GM12878 (cell line): Measurements from ENCODE around the gene PCSK2. TPM values are rescaled to one million over a fixed set of nuclear protein-coding genes. Genes with fewer than 3 reads are reported as not detected.

Experiments
- ATAC-seq: fragments of 200-7000 bp; cut with Tn5 transposase; 3 replicates; pipeline ENCODE4 v1.9.1; 2020; ENCODE audit warnings: mild to moderate bottlenecking, moderate library complexity
- BruUV-seq: library from RNA; stranded (reverse); fragments of 400-500 nt; replicated peaks from 2 replicates; lab custom pipeline; 2021; lab: Mats Ljungman, UMichigan
- CTCF ChIA-PET: fragments of 300-600 bp; sonication (Branson Sonifier 250); formaldehyde crosslinking; extraction: SDS; loops from one replicate; lab custom pipeline; 2021; ENCODE audit warnings: inconsistent platforms; lab: Yijun Ruan, JAX
- POLR2A ChIA-PET: fragments of 350-600 bp; formaldehyde crosslinking; extraction: SDS; loops from one replicate; lab custom pipeline; 2021; ENCODE audit warnings: inconsistent platforms; lab: Charles Lee
- RAD21 ChIA-PET: fragments of 300-600 bp; sonication (Branson Sonifier 250); formaldehyde crosslinking; loops from one replicate; lab custom pipeline; 2023; ENCODE audit warnings: antibody characterized with exemption; ENCODE audit not compliant: unreplicated experiment; lab: Charles Lee
- SMC1A ChIA-PET: fragments of 300-600 bp; sonication (Branson Sonifier 250); formaldehyde crosslinking; loops from one replicate; lab custom pipeline; 2023; ENCODE audit not compliant: unreplicated experiment, uncharacterized antibody; lab: Charles Lee
- DNase-seq: peaks from one replicate; pipeline ENCODE4 v3.0.0-alpha.2; 2011; ENCODE audit warnings: low read depth, low spot score
- FAIRE-seq: peaks from 3 replicates; lab custom pipeline; 2011; peaks lifted over from hg19 to GRCh38; lab: Jason Lieb, UNC
- H2AFZ ChIP-seq: 2 replicates; pipeline ENCODE4 v1.6.0; 2011; ENCODE audit warnings: low read depth, low read length, control low read depth; ENCODE audit not compliant: control insufficient read depth
- H3K27ac ChIP-seq: 2 replicates; pipeline ENCODE4 v1.5.1; 2011; ENCODE audit warnings: control low read depth; ENCODE audit not compliant: control insufficient read depth, insufficient read depth
- H3K27me3 ChIP-seq, 2 experiments: replicated peaks in 1 of 2; 2 replicates each; pipeline versions ENCODE4 v1.6.0 to v1.6.1; 2011; ENCODE audit warnings: low read length in 1 of 2; ENCODE audit not compliant: control insufficient read depth in 2 of 2, insufficient read depth in 2 of 2
- H3K36me3 ChIP-seq, 2 experiments: 2 replicates each; pipeline ENCODE4 v1.5.1; 2011; ENCODE audit warnings: low read length in 1 of 2; ENCODE audit not compliant: control insufficient read depth in 2 of 2, insufficient read depth in 2 of 2
- H3K4me1 ChIP-seq: 2 replicates; pipeline ENCODE4 v1.6.1; 2011; ENCODE audit warnings: mild to moderate bottlenecking, low read length, moderate library complexity, mixed read lengths; ENCODE audit not compliant: control insufficient read depth, insufficient read depth
- H3K4me2 ChIP-seq: 2 replicates; pipeline ENCODE4 v1.6.0; 2011; ENCODE audit warnings: control low read depth; ENCODE audit not compliant: control insufficient read depth, insufficient read depth
- H3K4me3 ChIP-seq: fragments of 200-600 bp; sonication (generic); 2 replicates; pipeline ENCODE4 v1.5.1; 2016
- H3K79me2 ChIP-seq: 2 replicates; pipeline ENCODE4 v1.6.0; 2011; ENCODE audit warnings: low read length; ENCODE audit not compliant: control insufficient read depth, insufficient read depth
- H3K9ac ChIP-seq: 2 replicates; pipeline ENCODE4 v1.8.0; 2011; ENCODE audit warnings: low read length, control low read depth, mixed read lengths; ENCODE audit not compliant: control insufficient read depth, insufficient read depth
- H3K9me3 ChIP-seq: replicated peaks from 3 replicates; pipeline ENCODE4 v1.5.1; 2011; ENCODE audit warnings: mild to moderate bottlenecking, low read length; ENCODE audit not compliant: control insufficient read depth, insufficient read depth
- H4K20me1 ChIP-seq: 2 replicates; pipeline ENCODE4 v1.6.0; 2011; ENCODE audit not compliant: control insufficient read depth, insufficient read depth
- CHD2 ChIP-seq: IDR thresholded peaks from 2 replicates; pipeline ENCODE4 v1.6.1; 2011; ENCODE audit warnings: low read depth, low read length, improper control_type of control experiment, borderline replicate concordance
- GABPA ChIP-seq: IDR thresholded peaks from 2 replicates; pipeline ENCODE4 v1.6.1; 2014; ENCODE audit warnings: antibody characterized with exemption, low read depth, mild to moderate bottlenecking, inconsistent platforms
- IRF4 ChIP-seq: IDR thresholded peaks from 2 replicates; pipeline ENCODE4 v1.6.1; 2011; ENCODE audit warnings: low read depth, low read length
- MEF2A ChIP-seq: IDR thresholded peaks from 2 replicates; pipeline ENCODE4 v1.6.1; 2011; ENCODE audit warnings: low read depth, mild to moderate bottlenecking, low read length, moderate library complexity; ENCODE audit not compliant: insufficient read depth
- NBN ChIP-seq: fragments of 450-650 bp; IDR thresholded peaks from 2 replicates; pipeline ENCODE4 v1.6.1; 2016
- SRF ChIP-seq, 2 experiments: IDR thresholded peaks; 2 replicates each; pipeline ENCODE4 v1.6.1; 2011; ENCODE audit warnings: low read depth in 2 of 2, low read length in 2 of 2, mild to moderate bottlenecking in 1 of 2, moderate library complexity in 1 of 2
- TBL1XR1 ChIP-seq: IDR thresholded peaks from 2 replicates; pipeline ENCODE4 v1.6.1; 2012; ENCODE audit warnings: low read depth, low read length, improper control_type of control experiment
- ZNF207 ChIP-seq: fragments of 450-650 bp; IDR thresholded peaks from 2 replicates; pipeline ENCODE4 v1.6.1; 2014; ENCODE audit warnings: antibody characterized with exemption, mild to moderate bottlenecking, borderline replicate concordance
- ZSCAN29 ChIP-seq: fragments of 450-650 bp; IDR thresholded peaks from 2 replicates; pipeline ENCODE4 v1.6.1; 2017; ENCODE audit warnings: mild to moderate bottlenecking, moderate library complexity
- WGBS: methylation state at CpG from one replicate; pipeline ENCODE4 v1.1.6; 2016; ENCODE audit warnings: low lambda C conversion rate; ENCODE audit not compliant: insufficient replicate concordance, insufficient coverage; ENCODE audit errors: missing lambda C conversion rate; 5-methylcytosine and 5-hydroxymethylcytosine counted together
- in situ Hi-C: fragments of 300-500 bp; cut with MboI; formaldehyde crosslinking; loops from 9 replicates; pipeline ENCODE4 v1.14.3; 2018; ENCODE audit warnings: mixed read lengths
- intact Hi-C: fragments of 100-400 bp; cut with micrococcal nuclease; formaldehyde crosslinking; loops from one replicate; pipeline ENCODE4 v1.14.2; 2022; ENCODE audit not compliant: unreplicated experiment
- polyA plus RNA-seq, 11 experiments: library from polyadenylated mRNA; depleted of rRNA in 4 of 11; unstranded in 6 of 11; stranded (reverse) in 5 of 11; fragments of >200 nt; fragmentation: Nextera tagmentation in 4 of 11; fragmentation: Illumina TruSeq in 1 of 11; extraction: Ambion mirVana in 4 of 11; extraction: Trizol in 1 of 11; gene quantifications; 1 replicate in 1 of 11; 2 replicates in 10 of 11; pipeline versions ENCODE4 v1.2.1 to v1.2.3, GENCODE V29; 2011 to 2016; ENCODE audit warnings: inconsistent platforms in 2 of 11, missing spikeins in 2 of 11, low read depth in 1 of 11
- total RNA-seq, 4 experiments: library from RNA; depleted of rRNA in 3 of 4; stranded (reverse); fragments of >200 nt in 3 of 4; fragmentation: Illumina TruSeq in 1 of 4; extraction: Trizol in 1 of 4; gene quantifications; 2 replicates each; pipeline versions ENCODE4 v1.2.1 to v1.2.3, GENCODE V29; 2013 to 2021
- TF ChIP-seq, protein P1 (sequence below): fragments of 450-650 bp; IDR thresholded peaks from 2 replicates; pipeline ENCODE4 v1.6.1; 2016; ENCODE audit warnings: mild to moderate bottlenecking, moderate library complexity, borderline replicate concordance
- TF ChIP-seq, protein P2 (sequence below): IDR thresholded peaks from 2 replicates; pipeline ENCODE4 v1.6.1; 2012; ENCODE audit warnings: improper control_type of control experiment, low read depth, low read length; ENCODE audit not compliant: insufficient replicate concordance

The PCSK2 gene
- total and polyA plus RNA-seq, 10 of the 15 experiments (the other 5 are each of a cell fraction or from before 2014, with no cell fraction given) = not detected

DNA sequence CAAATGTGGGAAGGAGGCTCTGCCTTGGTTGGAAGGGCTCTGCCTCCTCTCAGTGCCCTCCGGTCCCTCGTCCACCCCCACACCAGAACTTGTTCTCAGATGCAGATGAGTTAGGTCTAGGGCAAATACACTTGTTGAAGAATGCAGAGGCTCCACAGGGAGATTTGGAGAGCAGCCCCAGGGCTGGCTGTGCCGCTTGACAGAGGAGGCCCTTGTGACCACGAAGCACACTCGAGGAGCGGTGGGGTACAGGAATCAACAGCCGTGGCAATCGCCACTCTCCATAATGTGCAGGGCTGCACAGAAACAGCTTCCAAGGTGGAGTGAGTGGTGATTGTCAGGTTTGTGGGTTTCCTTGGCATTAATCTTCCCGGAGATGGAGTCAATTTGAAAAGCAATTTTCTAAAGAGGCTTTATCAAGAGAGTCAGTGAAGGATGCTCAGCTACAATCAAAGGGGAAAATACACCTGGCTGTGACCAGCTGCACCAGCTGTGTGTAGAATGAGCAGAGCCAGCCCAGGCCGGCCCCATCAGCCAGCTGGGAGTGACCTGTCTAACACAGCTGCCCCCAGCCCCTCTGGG is 244.9 kb downstream of the PCSK2 start:
- BruUV-seq = no TSS peak
- Histone ChIP-seq H3K4me3 (no peak overlapping the region), H3K4me1 (no peaks in the 10 kb centered on the region), H4K20me1 (no peaks in the 10 kb centered on the region), H3K36me3 (no peaks in the 10 kb centered on the region), H3K4me2 (no peak overlapping the region), H3K27me3 (no peaks in the 10 kb centered on the region; a peak in 1 of 4 replicates), H3K27ac (no peak overlapping the region), H3K79me2 (no peaks in the 10 kb centered on the region)
- POLR2A ChIA-PET = no interaction called here
- CTCF ChIA-PET = no interaction called here
- DNase-seq = no peak
- no peak for ATAC-seq
- SMC1A ChIA-PET = no interaction called here
- RAD21 ChIA-PET = no interaction called here
- intact Hi-C loops (no loop called here), in situ Hi-C loops (no loop called here)
- 28% methylated on average over 10 of the region's 10 CpGs for WGBS
- TF ChIP-seq, protein P1, sequence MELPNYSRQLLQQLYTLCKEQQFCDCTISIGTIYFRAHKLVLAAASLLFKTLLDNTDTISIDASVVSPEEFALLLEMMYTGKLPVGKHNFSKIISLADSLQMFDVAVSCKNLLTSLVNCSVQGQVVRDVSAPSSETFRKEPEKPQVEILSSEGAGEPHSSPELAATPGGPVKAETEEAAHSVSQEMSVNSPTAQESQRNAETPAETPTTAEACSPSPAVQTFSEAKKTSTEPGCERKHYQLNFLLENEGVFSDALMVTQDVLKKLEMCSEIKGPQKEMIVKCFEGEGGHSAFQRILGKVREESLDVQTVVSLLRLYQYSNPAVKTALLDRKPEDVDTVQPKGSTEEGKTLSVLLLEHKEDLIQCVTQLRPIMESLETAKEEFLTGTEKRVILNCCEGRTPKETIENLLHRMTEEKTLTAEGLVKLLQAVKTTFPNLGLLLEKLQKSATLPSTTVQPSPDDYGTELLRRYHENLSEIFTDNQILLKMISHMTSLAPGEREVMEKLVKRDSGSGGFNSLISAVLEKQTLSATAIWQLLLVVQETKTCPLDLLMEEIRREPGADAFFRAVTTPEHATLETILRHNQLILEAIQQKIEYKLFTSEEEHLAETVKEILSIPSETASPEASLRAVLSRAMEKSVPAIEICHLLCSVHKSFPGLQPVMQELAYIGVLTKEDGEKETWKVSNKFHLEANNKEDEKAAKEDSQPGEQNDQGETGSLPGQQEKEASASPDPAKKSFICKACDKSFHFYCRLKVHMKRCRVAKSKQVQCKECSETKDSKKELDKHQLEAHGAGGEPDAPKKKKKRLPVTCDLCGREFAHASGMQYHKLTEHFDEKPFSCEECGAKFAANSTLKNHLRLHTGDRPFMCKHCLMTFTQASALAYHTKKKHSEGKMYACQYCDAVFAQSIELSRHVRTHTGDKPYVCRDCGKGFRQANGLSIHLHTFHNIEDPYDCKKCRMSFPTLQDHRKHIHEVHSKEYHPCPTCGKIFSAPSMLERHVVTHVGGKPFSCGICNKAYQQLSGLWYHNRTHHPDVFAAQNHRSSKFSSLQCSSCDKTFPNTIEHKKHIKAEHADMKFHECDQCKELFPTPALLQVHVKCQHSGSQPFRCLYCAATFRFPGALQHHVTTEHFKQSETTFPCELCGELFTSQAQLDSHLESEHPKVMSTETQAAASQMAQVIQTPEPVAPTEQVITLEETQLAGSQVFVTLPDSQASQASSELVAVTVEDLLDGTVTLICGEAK = no peak
- TF ChIP-seq CHD2 (no peak), ZSCAN29 (no peak), IRF4 (no peak), MEF2A (no peak), TBL1XR1 (no peak), ZNF207 (no peak), NBN (no peak), SRF (IDR thresholded peaks at IDR 0.05; ENCODE audit: low read depth in 2 of 2, low read length in 2 of 2) (no peak), GABPA (no peak)
- TF ChIP-seq, protein P2, sequence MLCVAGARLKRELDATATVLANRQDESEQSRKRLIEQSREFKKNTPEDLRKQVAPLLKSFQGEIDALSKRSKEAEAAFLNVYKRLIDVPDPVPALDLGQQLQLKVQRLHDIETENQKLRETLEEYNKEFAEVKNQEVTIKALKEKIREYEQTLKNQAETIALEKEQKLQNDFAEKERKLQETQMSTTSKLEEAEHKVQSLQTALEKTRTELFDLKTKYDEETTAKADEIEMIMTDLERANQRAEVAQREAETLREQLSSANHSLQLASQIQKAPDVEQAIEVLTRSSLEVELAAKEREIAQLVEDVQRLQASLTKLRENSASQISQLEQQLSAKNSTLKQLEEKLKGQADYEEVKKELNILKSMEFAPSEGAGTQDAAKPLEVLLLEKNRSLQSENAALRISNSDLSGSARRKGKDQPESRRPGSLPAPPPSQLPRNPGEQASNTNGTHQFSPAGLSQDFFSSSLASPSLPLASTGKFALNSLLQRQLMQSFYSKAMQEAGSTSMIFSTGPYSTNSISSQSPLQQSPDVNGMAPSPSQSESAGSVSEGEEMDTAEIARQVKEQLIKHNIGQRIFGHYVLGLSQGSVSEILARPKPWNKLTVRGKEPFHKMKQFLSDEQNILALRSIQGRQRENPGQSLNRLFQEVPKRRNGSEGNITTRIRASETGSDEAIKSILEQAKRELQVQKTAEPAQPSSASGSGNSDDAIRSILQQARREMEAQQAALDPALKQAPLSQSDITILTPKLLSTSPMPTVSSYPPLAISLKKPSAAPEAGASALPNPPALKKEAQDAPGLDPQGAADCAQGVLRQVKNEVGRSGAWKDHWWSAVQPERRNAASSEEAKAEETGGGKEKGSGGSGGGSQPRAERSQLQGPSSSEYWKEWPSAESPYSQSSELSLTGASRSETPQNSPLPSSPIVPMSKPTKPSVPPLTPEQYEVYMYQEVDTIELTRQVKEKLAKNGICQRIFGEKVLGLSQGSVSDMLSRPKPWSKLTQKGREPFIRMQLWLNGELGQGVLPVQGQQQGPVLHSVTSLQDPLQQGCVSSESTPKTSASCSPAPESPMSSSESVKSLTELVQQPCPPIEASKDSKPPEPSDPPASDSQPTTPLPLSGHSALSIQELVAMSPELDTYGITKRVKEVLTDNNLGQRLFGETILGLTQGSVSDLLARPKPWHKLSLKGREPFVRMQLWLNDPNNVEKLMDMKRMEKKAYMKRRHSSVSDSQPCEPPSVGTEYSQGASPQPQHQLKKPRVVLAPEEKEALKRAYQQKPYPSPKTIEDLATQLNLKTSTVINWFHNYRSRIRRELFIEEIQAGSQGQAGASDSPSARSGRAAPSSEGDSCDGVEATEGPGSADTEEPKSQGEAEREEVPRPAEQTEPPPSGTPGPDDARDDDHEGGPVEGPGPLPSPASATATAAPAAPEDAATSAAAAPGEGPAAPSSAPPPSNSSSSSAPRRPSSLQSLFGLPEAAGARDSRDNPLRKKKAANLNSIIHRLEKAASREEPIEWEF = no peak
- TF ChIP-seq, all 136 proteins: peak for 0
- no peaks in the 10 kb centered on the region for H3K9me3 ChIP-seq
- no peak overlapping the region for H3K9ac ChIP-seq
- H2AFZ ChIP-seq = no peak overlapping the region
- FAIRE-seq = no peak
